Effector memory CD4-positive, alpha-beta T cell (primary cell): ENCODE results near the gene ZNHIT2.

Source experiments
- DNase-seq, 3 donors: peaks; one replicate each; pipeline ENCODE4 v3.0.0-alpha.2; 2020
- H3K27ac ChIP-seq: 2 replicates; pipeline ENCODE4 v1.7.0; 2013; ENCODE audit warnings: mild to moderate bottlenecking, low read length, moderate library complexity; ENCODE audit not compliant: insufficient read depth, poor library complexity, severe bottlenecking
- H3K27me3 ChIP-seq: replicated peaks from 2 replicates; pipeline ENCODE4 v1.7.0; 2013; ENCODE audit warnings: mild to moderate bottlenecking, low read length; ENCODE audit not compliant: insufficient read depth, control insufficient read depth, poor library complexity, severe bottlenecking
- H3K36me3 ChIP-seq: 2 replicates; pipeline ENCODE4 v1.7.0; 2013; ENCODE audit warnings: mild to moderate bottlenecking, low read length, moderate library complexity; ENCODE audit not compliant: control insufficient read depth, insufficient read depth
- H3K4me1 ChIP-seq: 2 replicates; pipeline ENCODE4 v1.7.0; 2013; ENCODE audit warnings: low read length, mild to moderate bottlenecking; ENCODE audit not compliant: control insufficient read depth, insufficient read depth, poor library complexity, severe bottlenecking
- H3K4me3 ChIP-seq: 2 replicates; pipeline ENCODE4 v1.7.0; 2013; ENCODE audit warnings: low read length, low read depth, mild to moderate bottlenecking; ENCODE audit not compliant: insufficient read depth, poor library complexity, severe bottlenecking
- H3K9me3 ChIP-seq: 2 replicates; pipeline ENCODE4 v1.7.0; 2013; ENCODE audit warnings: mild to moderate bottlenecking, low read length, moderate library complexity; ENCODE audit not compliant: control insufficient read depth

ZNHIT2 gene

DNA sequence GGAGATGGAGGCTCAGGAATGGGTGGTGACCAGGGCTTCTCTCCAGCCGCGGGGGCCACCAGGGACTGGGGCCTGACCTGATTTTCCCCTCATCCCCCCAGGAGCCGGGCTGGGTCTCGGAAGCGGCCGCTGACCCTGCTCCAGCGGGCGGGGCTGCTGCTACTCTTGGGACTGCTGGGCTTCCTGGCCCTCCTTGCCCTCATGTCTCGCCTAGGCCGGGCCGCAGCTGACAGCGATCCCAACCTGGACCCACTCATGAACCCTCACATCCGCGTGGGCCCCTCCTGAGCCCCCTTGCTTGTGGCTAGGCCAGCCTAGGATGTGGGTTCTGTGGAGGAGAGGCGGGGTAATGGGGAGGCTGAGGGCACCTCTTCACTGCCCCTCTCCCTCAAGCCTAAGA is 29.7 kb downstream of the ZNHIT2 start:
- H3K36me3 ChIP-seq: peaks cover 31% of the 10 kb centered on the region
- peaks cover 16% of the 10 kb centered on the region for H3K4me1 ChIP-seq
- DNase-seq: no peak
- H3K9me3 ChIP-seq: no peaks in the 10 kb centered on the region
- no peak overlapping the region for H3K27ac ChIP-seq
- no peaks in the 10 kb centered on the region for H3K27me3 ChIP-seq
- no peak overlapping the region for H3K4me3 ChIP-seq

DNA sequence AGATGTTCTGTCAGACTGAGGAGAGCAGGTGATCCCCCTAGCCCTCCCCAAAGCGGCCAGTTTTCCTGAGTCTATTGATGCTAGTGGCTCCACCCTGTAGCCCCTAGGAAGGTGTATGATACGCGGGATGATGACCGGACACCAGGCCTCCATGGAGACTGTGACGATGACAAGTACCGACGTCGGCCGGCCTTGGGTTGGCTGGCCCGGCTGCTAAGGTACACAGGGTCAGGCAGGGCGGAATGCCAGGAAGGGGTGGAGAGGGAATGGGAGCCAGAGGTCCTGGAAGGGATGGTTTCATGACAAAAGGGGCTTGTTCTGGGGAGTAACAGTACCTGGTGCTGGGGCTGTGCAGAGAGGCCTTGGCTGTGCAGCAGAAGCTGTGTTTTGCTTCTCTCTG is 30.3 kb downstream of the ZNHIT2 start:
- peaks cover 16% of the 10 kb centered on the region for H3K4me1 ChIP-seq

DNA sequence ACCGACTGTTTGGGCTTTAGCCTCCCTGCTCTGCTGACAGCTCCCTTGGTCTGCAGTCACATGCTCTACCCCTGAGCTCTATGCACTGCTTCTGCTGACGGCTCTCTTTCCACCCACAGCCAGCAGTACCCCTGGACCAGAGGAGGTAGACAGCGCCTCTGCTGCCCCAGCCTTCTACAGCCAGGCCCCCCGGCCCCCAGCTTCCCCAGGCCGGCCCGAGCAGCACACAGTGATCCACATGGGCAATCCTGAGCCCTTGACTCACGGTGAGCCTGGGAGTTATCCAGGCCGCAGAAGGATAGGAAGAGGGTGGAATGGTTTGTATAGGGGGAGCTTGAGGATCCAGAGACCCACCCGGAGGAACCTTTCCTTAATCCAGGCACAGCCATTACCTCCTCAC is 30.7 kb downstream of the ZNHIT2 start:
- DNase-seq: no peak
- Histone ChIP-seq H3K4me3 (no peak overlapping the region), H3K36me3 (peaks cover 31% of the 10 kb centered on the region), H3K9me3 (no peaks in the 10 kb centered on the region), H3K4me1 (peaks cover 16% of the 10 kb centered on the region), H3K27ac (no peak overlapping the region), H3K27me3 (no peaks in the 10 kb centered on the region)

More for the DNA sequence above, 30.3 kb downstream of the ZNHIT2 start:
- H3K27ac ChIP-seq: no peak overlapping the region
- DNase-seq: no peak
- H3K36me3 ChIP-seq: peaks cover 31% of the 10 kb centered on the region
- no peak overlapping the region for H3K4me3 ChIP-seq
- no peaks in the 10 kb centered on the region for H3K9me3 ChIP-seq
- no peaks in the 10 kb centered on the region for H3K27me3 ChIP-seq

DNA sequence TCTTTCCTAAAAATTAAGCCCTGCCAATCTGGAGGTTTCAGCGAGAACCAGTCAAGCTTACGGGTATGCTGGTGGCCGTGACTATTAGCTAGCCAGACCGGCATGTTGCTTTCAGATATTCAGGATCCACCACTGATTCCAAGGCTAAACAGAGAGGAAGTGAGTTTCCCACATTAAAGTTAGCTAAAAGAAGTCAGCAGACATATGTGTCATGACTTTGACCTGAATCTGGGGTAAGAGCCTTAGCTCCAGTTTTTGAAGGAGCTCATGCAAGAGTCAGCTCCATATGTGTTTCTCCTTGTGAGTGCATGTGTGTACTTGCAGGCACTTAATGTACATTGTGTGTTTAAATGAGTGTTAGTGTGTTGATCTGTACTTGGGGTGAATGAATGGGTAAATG is 32.1 kb downstream of the ZNHIT2 start:
- H3K36me3 ChIP-seq: peaks cover 31% of the 10 kb centered on the region
- H3K27me3 ChIP-seq: no peaks in the 10 kb centered on the region
- no peak for DNase-seq
- H3K4me1 ChIP-seq: peaks cover 16% of the 10 kb centered on the region
- H3K9me3 ChIP-seq: no peaks in the 10 kb centered on the region
- no peak overlapping the region for H3K4me3 ChIP-seq
- H3K27ac ChIP-seq: no peak overlapping the region

DNA sequence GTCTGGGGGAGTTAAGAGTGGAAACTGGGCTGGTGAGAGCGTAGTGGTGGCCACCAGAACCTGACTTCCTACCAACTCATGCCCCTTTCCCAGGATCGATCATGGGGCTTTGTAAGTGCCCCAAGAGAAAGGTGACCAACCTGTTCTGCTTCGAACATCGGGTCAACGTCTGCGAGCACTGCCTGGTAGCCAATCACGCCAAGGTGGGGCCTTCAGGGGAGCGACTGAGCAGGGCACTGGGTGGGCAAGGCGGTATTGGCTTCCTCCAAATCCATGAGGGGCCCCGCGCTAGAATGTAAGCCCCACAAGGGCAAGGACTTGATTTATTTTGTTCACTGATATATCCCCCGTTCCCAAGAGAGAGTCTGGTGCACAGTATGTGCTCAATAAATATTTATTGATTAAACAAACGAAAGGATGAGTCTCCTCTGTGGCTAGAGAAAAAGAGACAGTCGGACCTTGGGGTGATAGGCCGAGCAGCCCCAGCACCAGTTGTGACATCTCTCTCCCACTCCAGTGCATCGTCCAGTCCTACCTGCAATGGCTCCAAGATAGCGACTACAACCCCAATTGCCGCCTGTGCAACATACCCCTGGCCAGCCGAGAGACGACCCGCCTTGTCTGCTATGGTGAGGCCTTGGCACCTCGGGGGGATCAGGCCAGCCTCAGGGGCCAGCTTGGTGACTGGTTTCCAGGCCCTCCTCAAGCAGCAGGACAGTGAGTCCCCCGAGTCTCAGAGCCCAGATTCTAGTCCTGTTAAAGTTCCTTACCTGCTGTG is 32.7 kb downstream of the ZNHIT2 start:
- H3K4me1 ChIP-seq: peaks cover 16% of the 10 kb centered on the region
- H3K9me3 ChIP-seq: no peaks in the 10 kb centered on the region
- peak overlapping the region; percentile 95 for H3K27ac ChIP-seq
- DNase-seq: no peak
- no peaks in the 10 kb centered on the region for H3K27me3 ChIP-seq
- peaks cover 31% of the 10 kb centered on the region for H3K36me3 ChIP-seq
- H3K4me3 ChIP-seq: peak overlapping the region; percentile 83

DNA sequence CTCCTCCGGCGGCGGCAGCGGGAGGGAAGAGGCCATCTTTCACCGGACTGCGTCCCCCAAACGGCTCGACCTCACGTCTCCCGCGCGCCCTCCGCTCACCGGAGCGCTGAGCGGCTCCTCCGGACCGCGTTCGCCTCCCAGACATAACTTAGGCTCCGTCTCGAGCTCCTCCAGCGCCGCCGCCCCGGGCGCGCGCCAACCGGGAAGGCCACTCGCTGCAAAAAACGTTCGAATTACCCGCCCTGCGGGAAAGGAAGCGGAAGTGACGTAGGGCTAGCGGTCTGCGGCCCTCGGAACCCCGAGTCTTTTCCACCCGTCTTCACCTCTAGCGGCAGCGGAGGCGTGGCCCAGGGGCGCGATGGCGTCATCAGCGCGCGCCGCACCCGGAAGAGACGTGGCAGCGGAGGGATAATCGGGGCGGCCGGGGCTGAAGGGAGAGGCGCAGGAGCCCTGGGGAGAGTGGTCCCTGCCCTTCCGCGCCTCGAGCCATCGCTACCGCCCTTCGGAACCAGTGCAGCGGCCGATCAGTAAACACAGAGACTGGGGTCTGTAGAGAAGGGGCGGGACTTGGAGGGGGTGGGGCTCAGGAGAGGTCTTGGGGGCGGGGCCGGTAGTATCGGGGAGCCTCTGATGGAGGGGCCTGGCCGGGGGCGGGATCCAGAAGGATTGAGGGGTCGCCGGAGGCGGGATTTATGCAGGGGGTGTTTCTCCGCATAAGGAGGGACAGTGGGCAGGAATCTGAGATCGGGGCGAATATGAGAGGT is 33.5 kb downstream of the ZNHIT2 start, which contains the start of the genes CDCA5 and ZFPL1:
Gene CDCA5 (minus strand): TSS at position 207 of the 764 bp plus-strand sequence. CDS start 62 bp downstream, at position 145.
Gene ZFPL1 (plus strand): TSS at position 389 of the 764 bp plus-strand sequence. CDS start 477 bp downstream, outside the sequence.
- no peaks in the 10 kb centered on the region for H3K9me3 ChIP-seq
- H3K27ac ChIP-seq: peak within 1 kb of the TSS; percentile 95
- peaks cover 16% of the 10 kb centered on the region for H3K4me1 ChIP-seq
- DNase-seq: peak; percentile 91 to 92 (median 92)
- H3K27me3 ChIP-seq: no peaks in the 10 kb centered on the region
- H3K36me3 ChIP-seq: peaks cover 28% of the 10 kb centered on the region
- peak within 1 kb of the TSS; percentile 83 for H3K4me3 ChIP-seq

DNA sequence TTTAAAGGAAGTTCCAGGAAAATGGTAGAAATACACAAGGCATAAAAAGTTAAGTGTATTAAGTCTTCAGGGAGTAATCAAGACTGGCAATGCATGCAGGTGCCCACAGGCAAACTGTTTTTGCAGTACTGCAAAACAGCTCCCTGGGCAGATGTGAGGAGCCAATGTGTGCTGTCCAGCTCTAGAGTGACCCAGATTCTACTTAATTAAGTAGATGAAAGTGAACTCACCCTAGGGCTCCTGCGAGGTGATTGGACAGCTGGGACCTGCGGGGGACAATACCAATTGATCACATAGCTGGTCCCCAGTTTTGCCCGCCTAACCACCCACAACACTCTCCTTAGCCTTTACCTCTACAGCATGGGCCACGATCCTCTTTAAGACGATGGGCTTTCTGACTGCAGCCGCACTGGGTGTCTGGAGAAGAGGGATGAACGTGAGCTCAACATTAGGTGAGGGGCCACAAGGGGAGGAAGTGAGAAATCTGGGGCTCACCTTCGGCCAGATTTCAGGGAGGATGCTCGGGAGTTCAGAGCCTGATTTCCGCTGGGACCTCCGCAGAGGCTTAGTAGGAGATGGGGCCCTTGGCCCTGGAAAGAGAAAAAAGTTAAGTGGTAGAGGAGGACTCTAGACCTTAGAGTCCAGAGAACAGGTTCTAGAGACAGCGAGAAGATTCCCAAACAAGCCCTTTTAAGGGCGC is 34.2 kb downstream of the ZNHIT2 start:
- Histone ChIP-seq H3K9me3 (no peaks in the 10 kb centered on the region), H3K4me3 (peak overlapping the region; percentile 83), H3K36me3 (peaks cover 21% of the 10 kb centered on the region), H3K4me1 (peaks cover 16% of the 10 kb centered on the region), H3K27me3 (no peaks in the 10 kb centered on the region), H3K27ac (peak overlapping the region; percentile 51)
- DNase-seq: no peak

DNA sequence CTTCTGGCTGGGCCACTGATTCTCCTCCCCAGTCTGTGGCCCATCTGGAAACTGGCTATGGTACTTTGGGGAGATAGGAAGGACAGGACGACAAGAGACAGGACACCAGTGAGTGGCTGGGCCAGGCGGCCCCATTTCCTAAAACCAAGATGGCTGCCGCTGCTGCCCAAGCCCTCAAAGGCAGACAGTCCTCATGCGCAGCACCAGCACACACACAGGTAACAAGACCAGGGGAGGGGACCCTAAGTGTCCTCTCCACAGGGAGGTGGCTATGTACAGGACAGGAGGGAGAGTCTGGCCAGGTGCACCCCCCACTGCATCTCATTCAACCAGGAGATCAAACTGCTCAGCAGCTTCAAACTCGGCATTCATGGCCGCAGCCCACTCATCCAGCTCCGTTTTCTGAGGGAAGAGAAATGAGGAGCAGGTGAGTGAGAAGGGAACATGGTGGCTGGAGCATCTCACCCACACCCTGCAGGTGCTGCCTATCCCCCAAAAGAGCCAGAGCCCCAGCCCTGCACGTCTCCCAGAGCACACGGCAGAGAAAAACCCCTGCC is 38.6 kb downstream of the ZNHIT2 start:
- H3K4me3 ChIP-seq: no peak overlapping the region
- H3K4me1 ChIP-seq: peaks cover 5% of the 10 kb centered on the region
- H3K36me3 ChIP-seq: no peaks in the 10 kb centered on the region
- H3K27me3 ChIP-seq: no peaks in the 10 kb centered on the region
- DNase-seq: no peak
- no peak overlapping the region for H3K27ac ChIP-seq
- no peaks in the 10 kb centered on the region for H3K9me3 ChIP-seq

DNA sequence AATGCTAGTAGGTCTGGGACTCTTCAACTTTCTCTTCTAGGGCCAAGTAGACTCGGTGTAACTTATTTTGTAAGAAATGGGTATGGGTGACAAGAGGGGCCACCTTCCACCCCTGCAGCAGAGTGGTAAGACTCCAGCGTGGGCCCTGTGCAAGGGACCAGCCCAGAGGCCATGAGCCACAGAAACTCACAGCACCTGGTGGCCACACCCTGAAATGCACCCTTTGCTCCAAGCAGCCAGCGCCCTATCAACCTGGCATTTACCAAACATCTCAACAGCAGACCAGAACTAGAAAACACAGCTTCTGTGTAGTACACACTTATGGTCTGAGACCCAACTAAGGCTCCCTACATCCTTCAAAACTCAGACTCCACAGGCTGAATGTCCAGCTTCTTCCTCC is 39.4 kb downstream of the ZNHIT2 start:
- peak; percentile 28 to 56 (median 46) for DNase-seq
- Histone ChIP-seq H3K4me3 (no peak overlapping the region), H3K36me3 (no peaks in the 10 kb centered on the region), H3K9me3 (no peaks in the 10 kb centered on the region), H3K27me3 (no peaks in the 10 kb centered on the region), H3K4me1 (no peaks in the 10 kb centered on the region), H3K27ac (no peak overlapping the region)
